COLO668 (cell line): ENCODE measurements around the gene TMEM140.
"Not testable (repeated sequence)": the region's sequence is repeated elsewhere in the genome, so short reads cannot be mapped to it uniquely, and the experiment has no call there.

ENCODE experiments used
- DNase-seq: peaks from one replicate; lab custom pipeline; 2025; ENCODE audit not compliant: unreplicated experiment; lab: John Stamatoyannopoulos, UW

TMEM140 gene

DNA sequence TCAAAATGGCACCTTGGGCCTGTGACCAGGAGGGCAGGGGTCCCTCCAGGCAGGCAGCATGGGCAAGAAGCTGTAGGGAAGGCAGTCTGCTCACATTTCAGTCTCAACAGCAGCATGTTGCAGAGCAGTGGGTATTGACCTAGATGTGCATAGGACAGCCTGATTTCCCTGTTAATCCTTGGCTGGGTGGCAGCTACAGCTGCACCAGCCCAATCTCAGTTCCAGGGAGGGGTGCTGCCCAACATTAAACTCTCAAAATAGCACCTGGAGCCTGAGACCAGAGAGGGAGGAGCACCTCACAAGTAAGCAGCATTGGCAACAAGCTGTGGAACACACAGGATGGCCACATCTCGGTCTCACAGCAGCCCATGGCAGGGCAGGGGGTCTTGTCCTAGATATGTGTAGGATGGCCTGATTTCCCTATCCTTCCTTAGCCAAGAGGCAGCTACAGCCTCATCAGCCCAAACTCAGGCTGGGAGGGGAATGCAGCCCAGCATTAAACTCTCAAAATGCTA lies 10.3 kb downstream of the TMEM140 start:
- no peak for DNase-seq

- DNase-seq = no peak
Measured at GRCh38 chr7:135158874-135159273, 11.0 kb downstream of the TMEM140 start.

- DNase-seq = no peak
Measured at GRCh38 chr7:135159359-135160085, 11.7 kb downstream of the TMEM140 start.

DNA sequence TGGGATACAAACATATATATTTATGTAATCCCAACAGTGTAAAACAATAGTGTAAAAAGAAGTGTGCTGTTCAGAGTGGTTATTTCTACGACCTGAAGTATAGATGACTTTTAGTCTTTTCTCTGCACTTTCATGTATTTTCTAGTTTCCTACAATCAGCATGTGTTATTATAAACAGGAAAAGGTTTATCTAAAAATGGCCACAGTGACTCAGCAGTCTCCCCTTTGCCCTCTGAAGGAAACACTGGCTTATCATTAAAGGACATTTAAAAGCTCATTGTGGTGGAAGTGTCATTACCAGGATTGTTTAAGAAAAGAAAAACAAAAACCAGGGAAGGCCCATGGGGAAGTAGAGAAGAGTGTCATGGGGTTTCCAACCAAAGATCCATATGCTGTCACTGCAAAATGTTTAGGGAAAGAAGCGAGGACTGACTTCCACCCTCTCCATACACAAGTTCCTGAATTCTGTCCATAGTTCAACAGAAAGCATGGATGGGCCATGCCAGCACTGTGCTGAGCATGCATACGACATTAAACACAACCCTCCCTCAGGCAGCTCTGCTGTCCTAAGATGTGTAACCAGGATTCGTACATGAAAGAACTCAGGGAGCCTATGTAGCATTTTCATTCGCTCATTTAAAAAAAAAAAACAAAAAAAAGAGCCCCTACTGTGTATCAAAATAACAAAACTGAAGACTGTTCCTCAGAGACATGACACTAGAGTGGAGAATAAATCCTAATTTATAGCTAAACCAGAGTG lies 12.4 kb downstream of the TMEM140 start:
- no peak for DNase-seq

DNA sequence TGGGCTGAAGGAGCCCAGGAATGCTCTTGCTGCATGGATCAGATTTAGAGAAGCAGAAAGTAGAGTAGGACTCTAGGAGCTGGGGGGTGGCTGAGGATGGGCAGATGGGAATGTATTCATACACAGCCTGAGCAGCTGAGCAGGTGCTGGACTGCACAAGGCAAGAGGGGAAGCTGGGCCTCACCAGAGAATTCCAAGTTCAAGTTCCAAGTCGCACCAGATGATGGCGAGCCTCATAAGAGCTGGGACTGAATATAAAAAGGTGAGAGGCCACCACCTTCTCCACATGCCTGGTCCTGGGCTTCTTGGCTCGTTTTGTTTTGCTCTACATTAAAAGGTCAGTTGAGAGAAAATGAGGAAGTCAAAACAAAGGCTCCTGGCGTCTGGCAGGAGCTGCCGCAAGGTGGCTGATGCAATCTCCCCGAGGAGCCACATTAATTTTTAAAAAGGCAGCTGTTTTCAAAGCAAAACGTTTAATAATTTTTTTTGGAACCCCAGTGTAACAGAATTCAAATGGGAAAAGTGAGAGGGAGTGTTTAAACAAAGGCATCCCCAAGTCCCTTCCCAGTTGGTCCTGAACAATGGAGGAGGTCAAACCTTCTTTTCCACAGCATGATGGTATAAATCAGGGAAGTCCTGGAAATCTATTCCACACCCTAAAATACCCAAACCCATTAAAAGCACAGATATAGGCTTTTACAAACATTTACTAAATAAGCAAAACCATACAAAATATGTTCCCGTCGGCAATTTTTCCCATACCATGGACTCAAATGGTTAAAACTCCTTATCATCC lies 13.2 kb downstream of the TMEM140 start:
- DNase-seq = no peak

DNA sequence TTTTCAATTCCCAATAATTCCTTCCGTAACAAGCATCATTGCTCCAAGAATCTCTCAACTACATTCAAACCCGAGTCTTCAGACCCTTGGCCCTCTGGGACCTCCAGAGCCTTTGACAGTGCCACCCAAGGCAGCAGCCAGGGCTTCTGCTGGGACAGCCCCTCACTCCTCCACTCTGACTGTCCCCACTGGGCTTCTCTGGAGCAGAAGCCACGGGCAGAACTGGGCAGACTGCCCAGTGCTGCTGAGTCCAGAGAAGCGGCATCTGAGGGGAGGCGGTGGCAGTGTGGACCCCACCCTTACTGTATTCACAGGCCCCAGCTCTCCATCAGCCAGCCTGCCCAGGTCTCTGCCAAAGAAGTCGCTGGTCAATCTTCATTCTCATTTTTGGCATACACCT lies 13.8 kb downstream of the TMEM140 start:
- no peak for DNase-seq

DNA sequence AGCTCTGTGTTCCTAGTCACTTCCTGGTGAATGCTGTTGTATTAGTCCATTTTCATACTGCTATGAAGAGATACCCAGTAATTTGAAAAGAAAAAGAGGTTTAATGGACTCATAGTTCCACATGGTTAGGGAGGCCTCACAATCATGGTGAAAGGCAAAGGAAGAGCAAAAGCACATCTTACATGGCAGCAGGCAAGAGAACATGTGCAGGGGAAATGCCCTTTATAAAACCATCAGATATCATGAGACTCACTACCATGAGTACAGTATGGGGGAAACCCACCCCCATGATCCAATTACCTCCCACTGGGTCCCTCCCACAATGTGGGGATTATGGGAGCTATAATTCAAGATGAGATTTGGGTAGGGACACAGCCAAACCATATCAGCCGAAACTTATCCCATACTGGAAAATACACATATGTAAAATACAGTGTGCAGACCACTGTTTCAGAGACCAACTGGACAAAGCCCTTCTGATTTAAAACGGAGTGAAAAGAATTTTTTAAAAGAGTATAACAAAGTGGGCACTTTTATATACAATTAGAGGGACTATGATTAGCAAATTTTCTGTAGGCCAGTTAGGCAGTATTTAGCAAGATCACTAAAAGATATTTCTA lies 14.6 kb downstream of the TMEM140 start:
- DNase-seq = no peak

- DNase-seq = no peak
Measured at GRCh38 chr7:135164357-135165061, 16.6 kb downstream of the TMEM140 start.

GRCh38 chr7:135165862-135166261 lies 18.0 kb downstream of the TMEM140 start:
- DNase-seq = no peak

GRCh38 chr7:135166338-135166990 lies 18.6 kb downstream of the TMEM140 start:
- DNase-seq = no peak

DNA sequence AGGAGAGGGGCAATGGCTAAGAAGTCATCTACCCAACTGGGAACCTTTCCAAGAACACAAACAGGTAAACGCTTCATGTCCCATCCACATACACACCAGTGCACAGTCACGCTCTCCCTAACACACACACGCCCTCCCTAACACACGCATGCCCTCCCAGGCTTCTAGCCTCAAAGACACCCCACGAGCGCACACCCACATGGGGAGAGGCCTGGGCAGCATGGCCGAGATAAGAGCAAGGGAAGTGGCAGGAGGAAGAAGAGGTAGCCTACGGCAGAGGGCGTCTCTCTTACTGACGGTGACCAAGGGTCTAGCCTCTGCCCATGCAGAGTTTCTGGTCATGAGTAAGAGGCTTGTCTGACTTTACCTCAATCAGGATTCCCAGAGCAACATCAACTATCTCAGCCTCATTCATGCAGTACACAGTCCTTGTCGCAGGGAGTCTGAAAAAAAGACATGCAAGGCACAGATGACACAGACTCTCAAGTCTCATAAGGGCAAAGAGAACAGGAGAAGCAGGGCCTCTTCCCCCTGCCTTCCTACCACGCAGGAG lies 19.6 kb downstream of the TMEM140 start:
- no peak for DNase-seq

- peak; percentile 7 for DNase-seq
Measured at GRCh38 chr7:135168001-135168400, 20.1 kb downstream of the TMEM140 start.

DNA sequence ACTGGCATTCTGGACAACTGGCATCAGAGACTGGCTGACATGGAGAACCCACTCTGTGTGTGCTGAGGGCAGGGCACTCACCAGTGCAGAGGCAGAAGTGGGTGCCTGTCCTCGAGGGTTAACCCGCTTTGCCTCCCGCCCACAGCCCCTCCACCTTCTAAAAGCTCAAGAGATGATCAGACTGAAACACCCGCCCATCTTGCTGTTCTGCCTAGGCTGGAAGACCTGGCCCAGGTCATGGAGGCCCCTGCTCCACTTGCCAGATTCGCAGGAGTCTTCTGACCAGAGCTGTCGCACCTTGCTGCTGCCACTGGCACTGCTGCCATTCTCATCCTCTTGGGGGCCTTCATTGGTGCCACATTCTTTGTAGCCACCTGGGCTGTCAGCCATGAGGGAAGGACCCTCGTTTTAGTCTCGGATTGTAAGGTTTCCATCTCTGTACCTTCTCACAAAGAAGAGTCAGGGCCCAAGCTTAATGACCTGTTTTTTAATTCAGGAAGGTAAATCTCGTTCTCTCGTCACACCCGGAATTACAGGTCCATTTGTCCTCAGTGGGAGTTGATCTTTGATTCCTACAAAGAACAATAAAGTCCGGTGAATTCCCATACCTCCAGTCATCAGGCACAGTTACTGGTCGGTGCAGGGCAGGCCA lies 20.7 kb downstream of the TMEM140 start:
- DNase-seq = no peak

DNA sequence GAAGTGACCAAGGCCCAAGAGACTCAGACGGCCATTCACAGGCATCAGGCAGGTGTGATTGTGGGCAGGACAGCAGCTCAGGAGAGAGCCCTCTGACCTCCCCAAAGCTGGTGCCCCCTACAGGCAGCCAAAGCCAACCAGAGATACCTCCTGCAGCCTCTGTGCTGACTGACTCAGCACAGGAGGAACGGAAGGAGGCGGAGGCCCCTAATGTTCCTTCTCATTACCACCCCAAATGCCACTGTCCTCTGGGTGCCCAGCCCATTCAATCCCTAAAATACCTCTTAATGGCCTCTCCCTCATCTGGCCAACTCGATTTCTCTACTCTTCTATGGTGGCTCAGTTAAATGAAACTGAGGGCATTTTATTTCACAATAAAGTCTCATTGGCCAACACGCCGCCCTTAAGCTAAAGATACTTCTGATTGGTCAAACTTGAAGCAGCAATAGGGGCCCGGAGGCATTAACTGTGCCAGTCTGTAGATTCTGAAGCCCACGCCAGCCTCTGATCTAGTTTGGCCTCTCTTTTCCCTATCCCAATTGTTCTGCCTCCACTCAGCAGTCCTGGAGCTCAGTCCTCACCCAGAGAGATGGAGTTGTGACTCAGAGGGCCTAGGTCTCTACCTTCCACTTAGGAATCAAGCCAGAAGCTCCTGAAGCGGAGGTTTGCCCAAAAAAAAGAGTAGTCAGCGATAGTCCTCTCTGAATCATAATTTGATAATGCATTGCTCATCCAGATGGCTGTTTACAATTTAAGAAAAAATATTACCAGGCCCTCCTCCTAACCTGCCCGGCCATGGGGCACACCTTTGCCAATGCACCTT lies 21.5 kb downstream of the TMEM140 start:
- DNase-seq = peak; percentile 36

- no peak for DNase-seq
Measured at GRCh38 chr7:135169964-135170273, 22.0 kb downstream of the TMEM140 start.

- peak; percentile 97 for DNase-seq
Measured at GRCh38 chr7:135170274-135170997, 22.6 kb downstream of the TMEM140 start, which contains the start of gene CYREN. Gene CYREN (minus strand): TSS chr7:135170707. CDS start chr7:135168922, 1,785 bp downstream.

DNA sequence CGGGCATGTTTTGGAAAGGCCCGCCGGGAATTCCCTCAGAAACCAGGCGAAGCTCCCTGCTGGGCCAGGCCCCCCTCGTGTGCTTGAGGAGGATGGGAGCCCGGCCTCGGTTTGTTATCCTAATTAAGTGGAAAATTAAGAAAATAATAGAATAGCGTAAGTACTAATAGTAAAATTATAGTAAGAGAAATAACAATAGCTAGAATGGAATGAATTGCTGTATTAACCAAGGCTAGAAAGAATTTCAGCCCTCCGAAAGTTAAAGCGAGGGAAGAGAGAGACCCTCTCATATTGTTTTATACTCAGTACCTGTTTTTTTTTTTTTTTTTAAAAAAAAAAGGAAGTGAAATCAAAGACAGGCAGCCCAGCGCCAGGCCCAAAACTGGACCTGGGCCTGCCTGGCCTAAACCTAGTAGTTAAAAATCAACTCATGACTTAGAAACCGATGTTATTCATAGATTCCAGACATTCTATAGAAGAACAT lies 23.2 kb downstream of the TMEM140 start:
- DNase-seq = not testable (repeated sequence)
